ENCODE results near the gene RTP3.

DNA sequence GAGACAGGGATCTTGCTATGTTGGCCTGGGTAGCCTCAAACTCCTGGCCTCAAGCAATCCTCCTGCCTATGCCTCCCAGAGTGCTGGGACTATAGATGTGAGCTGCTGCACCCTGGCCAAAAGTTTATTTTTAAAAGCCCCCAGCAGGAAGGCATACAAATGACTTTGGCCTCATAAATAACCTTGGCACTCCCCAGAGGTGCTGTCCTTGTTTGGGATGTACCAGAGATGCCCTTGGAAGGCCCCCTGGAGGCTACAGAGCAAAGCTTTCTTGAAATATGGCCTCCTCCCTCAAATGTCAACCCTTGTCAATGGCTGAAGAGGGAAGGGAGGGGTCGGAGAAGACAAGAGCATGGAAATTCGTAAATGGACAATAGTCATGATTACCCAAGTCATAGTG is 14.0 kb upstream of the RTP3 start:
- TF ChIP-seq CTCF (IDR thresholded peaks at IDR 0.05; ENCODE audit: low read depth, low read length, missing input control) (no peak), ZBTB33 (IDR thresholded peaks at IDR 0.05) (no peak), TAF1 (conservative IDR thresholded peaks at IDR 0.05) (no peak), ATF3 (IDR thresholded peaks at IDR 0.05) (no peak), RAD21 (IDR thresholded peaks at IDR 0.05) (no peak), GABPA (IDR thresholded peaks at IDR 0.05 in 1 of 2, conservative IDR thresholded peaks at IDR 0.05 in 1 of 2) (no peak), JUND (IDR thresholded peaks at IDR 0.05) (no peak), FOXA1 (IDR thresholded peaks at IDR 0.05) (no peak)
- TF ChIP-seq, protein P1, sequence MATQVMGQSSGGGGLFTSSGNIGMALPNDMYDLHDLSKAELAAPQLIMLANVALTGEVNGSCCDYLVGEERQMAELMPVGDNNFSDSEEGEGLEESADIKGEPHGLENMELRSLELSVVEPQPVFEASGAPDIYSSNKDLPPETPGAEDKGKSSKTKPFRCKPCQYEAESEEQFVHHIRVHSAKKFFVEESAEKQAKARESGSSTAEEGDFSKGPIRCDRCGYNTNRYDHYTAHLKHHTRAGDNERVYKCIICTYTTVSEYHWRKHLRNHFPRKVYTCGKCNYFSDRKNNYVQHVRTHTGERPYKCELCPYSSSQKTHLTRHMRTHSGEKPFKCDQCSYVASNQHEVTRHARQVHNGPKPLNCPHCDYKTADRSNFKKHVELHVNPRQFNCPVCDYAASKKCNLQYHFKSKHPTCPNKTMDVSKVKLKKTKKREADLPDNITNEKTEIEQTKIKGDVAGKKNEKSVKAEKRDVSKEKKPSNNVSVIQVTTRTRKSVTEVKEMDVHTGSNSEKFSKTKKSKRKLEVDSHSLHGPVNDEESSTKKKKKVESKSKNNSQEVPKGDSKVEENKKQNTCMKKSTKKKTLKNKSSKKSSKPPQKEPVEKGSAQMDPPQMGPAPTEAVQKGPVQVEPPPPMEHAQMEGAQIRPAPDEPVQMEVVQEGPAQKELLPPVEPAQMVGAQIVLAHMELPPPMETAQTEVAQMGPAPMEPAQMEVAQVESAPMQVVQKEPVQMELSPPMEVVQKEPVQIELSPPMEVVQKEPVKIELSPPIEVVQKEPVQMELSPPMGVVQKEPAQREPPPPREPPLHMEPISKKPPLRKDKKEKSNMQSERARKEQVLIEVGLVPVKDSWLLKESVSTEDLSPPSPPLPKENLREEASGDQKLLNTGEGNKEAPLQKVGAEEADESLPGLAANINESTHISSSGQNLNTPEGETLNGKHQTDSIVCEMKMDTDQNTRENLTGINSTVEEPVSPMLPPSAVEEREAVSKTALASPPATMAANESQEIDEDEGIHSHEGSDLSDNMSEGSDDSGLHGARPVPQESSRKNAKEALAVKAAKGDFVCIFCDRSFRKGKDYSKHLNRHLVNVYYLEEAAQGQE (IDR thresholded peaks at IDR 0.05) = no peak
- TF ChIP-seq, protein P2, sequence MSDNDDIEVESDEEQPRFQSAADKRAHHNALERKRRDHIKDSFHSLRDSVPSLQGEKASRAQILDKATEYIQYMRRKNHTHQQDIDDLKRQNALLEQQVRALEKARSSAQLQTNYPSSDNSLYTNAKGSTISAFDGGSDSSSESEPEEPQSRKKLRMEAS (IDR thresholded peaks at IDR 0.05) = no peak

Data from liver (tissue), 3 donors.